SIG-M5 (cell line): ENCODE data around the gene MOB2.

Experiments
- DNase-seq: peaks from one replicate; lab custom pipeline; 2025; lab: John Stamatoyannopoulos, UW

The MOB2 gene, protein sequence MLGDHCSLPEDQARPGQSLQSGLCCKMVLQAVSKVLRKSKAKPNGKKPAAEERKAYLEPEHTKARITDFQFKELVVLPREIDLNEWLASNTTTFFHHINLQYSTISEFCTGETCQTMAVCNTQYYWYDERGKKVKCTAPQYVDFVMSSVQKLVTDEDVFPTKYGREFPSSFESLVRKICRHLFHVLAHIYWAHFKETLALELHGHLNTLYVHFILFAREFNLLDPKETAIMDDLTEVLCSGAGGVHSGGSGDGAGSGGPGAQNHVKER

DNA sequence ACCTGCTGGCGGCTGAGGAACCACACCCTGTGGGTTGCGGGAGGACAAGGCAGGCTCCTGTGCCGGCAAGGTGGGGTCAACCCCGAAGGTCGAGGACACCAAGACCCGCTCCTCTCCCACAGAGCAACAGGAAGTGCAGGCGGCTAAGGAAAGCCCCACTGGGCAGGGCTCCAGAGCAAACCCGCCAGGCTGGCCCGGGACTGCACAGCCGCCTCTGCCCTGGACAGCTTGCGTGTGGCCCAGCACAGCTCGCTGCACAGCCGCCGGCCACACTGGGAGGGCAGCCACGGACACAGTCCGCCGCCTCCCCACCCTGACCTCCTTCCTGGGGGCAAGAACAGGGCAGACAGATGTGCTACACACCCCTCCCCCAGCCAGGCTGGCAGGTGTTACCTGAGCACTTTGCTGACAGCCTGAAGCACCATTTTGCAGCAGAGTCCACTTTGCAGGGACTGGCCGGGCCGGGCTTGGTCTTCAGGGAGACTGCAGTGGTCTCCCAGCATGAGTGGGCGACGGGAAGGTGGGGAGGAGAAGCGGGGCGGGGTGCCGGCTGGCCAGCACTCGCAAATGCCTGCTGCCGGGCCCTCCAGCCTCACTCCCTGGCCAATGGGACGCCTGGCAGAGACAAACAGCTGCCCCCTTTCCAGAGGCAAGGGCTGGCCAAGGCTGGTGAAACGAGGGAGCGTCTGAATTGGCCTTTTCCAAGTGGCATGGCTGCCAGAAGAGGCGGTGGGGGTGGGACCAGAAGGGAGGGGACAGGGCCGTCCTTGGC lies at the start of gene MOB2:
Gene MOB2 (minus strand): TSS at position 726 of the 772 bp plus-strand sequence. CDS start 223 bp downstream, at position 503.
- no peak for DNase-seq

DNA sequence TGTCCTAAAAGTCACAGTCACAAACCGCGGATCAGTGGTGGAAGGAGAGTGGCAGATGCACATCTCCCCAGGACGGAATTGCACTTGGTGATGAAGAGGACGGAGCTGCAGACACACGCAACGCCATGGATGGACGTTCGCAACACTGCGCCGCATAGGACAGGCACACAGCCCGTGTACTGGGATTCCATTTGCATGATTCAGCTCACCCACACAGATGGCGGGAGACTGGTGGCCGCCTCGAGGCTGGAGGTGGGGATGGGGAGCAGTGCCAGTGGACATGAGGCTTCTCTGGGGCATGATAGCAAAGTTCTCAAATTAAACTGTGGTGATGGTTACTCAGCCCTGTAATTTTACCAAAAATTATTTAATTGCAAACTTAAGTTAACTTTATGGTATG lies 48.1 kb upstream of the MOB2 start:
- no peak for DNase-seq

DNA sequence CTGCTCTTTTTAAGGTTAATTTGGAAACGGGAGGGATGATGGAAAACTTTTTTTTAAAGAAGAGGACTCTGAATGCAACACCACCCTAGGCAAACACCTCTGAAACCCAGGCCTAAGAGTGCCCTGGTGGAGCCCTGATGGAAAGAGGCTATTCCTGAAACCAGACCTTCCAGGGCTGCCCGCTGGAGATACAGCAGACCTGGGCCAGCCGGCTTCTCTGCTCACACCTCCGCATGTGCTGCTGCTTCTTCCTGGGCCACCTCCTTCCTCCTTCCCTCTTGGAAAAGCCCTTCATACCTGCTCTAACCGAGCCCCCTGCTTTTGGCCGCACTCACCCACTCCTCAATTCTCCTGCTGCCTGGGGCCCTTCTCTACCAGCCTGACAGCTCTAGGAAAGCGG lies 47.6 kb upstream of the MOB2 start:
- no peak for DNase-seq

DNA sequence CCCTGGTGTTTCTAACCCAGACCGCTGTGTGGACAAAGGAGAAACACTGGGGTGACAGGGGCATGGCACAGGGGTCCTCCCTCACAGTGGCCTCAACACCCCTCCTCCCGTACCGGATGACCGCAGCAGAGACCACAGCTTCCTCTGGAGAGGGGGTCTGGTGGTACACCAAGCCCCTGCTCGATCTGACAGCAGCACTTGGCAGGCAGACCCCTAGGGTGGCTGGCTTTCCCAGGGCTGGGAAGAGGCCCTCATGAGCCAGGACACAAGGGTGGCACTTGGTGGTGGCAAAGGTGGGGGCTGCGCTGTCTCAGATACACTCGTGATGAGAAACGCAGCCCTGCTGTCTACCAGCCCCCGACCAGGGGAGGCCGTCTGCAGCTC lies 46.8 kb upstream of the MOB2 start:
- no peak for DNase-seq

DNA sequence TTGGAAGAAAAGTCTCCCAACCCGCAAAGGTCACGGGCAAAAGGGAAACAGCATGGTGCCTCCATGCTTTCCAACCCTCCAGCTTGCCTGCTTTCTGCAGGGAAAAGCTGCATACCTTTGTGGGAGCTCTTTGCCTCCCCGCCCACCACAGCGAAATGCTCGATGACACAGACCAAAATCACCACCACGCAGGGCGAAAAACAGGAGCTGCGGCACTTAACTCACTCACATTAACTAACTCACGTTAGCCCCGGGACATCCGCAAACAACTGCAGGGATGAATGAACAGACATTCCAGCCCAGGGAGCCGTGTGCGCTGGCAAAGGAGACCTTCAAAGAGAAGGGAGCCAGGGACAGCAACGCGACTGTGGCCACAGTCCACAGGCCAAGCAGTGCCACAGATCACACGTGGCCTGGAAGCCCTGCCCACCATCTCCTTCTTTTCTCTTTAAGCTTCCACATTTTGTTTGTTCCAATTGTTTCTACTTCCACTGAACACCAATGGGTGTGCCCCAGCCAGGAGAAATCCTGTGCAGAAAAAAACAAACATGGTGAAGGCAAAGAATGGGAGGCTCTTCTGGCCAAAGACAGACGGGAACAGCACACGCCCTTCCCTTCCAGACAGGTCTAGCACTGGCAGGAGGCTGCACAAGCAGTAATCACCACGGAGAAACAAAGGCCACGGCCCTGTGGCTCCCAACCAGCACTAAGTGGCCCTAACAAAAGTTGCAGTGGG lies 46.2 kb upstream of the MOB2 start:
- no peak for DNase-seq

DNA sequence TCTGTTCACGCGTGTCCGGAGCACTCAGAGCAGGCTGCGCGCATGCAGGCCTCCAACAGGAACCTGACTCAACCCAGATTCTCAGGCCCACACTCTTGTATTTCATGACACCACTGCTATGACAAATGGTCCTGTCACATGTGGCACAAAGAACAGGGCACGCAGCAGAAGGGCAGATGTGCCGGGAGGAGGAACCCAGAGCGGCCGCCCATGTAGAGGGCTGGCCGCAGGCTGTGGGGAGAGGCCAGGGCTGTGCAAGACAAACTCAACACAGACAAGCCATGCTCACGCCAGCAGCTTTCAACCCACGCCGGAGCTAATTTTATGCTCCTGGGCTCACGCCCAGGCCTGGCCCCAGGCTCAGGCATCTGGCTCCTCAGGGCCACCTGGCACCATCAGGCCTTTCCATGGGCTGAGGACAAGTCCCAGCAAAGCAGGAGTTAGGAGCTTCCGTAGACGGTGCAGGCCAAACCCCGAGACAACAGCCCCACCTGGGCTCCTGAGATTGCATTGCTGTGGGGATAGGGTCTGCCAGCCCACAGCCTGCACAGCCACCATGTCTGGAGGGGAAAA lies 45.5 kb upstream of the MOB2 start:
- DNase-seq: no peak

DNA sequence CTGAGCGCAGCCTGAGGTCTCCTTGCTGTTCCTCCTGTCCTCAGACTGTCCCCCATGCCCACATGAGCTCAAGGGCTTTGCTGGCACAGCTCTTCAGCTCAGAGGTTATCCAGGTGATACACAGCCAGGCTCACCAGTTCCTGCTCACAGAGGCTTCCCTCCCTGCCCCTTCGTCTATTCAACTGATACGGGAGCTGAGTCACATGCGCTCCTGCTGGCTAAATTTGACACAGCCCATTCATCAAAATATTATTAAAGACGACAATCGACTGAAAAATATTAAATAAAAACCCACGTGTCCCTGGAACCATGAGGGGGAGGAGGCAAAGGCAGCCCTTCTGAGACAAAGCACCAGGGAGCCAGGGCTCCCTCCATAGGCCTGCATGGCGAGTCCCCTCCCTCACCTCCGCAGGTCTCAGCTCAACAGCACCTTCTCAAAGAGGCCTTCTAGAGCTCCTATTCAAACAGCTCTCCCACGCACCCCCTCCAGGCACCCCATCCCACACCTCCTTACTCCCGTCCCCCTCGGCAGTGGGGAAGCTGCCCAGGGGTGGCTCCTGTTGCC lies 45.0 kb upstream of the MOB2 start:
- no peak for DNase-seq

DNA sequence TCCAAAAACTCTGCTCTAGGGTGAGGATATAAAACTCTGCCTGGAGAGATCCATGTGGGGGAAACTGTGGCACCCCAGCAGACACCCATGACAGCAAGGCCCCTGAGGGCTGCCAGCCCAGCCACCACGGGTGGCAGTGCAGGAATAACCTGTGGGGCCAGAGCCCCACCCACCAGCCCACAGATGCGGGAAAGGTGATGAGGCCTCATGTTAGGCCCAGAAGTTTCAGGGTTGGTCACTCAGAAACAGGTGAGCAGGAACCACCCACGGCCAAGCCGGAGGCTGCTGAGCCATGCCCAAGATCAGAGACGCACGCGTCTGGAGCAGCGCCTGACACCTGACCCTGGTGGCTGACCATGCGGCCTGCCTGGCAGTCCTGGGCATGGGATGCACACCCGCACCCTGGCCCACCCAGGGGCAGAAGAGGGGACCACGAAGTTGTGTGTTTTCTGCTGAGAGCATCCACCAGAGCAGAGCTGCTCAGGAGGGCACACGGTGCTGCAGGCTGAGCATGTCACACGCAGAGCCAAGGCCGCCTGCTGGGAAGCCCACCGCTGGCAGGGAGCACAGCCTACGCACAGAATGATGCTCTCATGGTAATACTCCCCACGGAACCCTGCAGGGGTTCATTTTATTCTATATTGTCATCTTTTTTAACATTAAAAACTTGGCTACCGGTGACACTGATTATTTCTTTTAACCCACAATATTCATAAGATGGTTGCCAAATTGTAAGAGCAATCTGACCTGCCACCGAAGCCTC lies 44.3 kb upstream of the MOB2 start:
- DNase-seq: no peak

DNA sequence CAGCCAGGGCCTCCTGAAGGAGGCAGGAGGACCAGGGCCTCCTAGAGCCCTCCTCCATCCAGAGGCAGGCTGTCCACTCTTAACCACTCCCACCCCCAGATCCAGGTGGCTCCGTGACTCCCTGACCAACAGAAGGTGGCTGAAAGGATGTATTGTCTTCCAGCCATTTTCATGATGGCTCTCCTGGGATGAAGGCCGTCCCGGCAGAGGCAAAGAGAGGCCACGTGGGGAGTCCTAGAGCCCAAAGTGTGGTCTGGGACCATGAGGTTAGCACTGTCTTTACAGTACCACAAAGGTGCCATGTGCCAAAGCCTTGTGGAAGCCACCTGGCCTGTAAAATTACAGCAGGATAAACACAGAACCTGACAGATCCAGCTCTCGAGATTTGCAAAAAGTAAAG lies 43.2 kb upstream of the MOB2 start:
- DNase-seq: no peak

DNA sequence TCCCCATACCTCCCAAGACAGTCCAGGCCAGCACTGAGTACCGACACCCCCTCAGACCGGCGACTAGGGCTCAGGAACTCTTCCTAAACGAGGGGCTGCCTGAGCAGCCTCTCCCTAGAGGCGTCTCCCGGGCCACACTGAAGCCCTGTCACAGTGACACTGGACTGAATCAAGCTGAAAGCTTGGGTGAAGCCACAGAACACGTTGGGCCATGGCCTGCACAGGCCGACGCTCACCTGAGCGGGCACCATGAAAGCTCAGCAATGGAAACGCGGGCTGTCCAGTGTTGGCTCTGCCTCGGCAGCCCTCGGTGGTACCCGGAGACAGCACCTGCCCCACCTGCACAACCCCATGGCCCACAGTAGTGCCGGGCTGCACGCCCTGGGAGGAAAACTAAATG lies 42.7 kb upstream of the MOB2 start:
- DNase-seq: no peak

DNA sequence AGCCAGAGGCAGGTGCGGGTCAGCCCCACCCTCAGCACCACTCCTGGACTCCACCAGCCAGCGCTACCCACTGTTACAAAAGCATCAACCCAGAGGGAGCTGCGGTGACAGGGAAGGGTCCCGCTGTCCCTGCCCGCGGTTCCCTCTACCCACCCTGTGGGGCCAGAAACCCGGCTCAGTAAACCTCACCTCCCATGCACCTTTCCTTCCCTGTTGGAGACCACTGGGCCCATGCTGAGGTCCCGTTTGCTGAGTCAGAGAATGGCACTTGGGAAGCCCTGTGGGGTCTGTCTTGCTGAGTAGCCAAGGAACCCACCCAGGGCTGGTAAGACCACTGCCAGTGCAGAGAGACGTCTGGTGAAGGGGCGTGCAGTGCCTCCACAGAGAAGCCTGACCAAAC lies 42.1 kb upstream of the MOB2 start:
- DNase-seq: no peak

DNA sequence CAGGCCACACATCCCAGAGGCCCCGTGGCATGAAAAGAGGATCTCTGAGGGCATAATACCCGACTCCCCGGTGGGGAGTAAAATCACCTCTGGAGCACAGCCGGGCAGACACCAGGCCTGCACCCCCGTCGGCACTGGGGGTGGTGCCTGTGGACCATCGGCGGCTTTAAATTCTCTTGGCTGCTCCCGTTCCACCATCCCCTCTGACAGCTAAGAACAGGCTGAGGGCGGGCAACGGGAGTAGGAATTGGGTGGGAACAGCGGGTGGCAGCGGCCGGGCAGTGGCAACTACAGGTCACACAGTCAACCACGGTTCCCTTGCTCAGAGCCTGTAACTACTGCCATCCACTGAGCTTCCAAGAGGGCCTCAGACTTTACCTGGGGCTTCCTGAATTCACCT lies 40.2 kb upstream of the MOB2 start:
- no peak for DNase-seq

DNA sequence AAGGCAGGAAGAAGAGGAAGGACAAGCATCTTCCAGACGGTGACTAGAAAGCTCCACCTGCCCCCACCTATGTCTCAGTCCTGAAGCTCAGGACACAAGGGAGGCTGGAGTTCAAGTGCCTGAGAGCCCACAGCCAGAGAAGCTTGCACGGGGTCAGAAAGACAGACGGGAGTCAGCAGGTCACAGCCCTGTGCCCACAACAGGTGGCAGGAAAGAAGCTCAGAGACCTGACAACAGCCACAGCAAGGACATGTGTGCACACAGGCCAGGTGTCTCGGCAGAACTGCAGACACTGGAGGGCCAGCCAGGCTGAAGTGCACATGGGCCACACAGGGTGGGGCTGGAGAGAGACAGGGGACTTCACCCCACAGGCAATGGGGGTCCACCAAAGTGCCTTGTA lies 37.2 kb upstream of the MOB2 start:
- DNase-seq: no peak

DNA sequence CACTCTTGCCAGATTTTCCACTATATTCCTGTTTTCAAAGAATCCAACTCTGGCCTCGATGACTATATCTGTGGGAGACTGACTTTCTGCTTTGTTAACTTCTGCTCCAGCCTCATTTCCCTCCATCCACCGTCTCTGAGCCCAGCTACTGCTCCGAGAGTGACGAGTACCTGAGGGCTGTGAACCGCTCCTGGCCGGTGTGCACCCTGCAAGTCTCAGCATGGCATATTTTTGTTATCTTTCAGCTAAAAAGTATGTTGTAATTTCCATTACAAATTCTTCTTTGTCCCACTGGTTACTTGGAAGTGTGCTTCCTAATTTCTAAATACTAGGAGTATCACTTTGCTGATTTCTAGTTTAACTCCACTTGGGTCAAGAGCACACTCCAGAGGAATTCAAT lies 36.5 kb upstream of the MOB2 start:
- DNase-seq: no peak

DNA sequence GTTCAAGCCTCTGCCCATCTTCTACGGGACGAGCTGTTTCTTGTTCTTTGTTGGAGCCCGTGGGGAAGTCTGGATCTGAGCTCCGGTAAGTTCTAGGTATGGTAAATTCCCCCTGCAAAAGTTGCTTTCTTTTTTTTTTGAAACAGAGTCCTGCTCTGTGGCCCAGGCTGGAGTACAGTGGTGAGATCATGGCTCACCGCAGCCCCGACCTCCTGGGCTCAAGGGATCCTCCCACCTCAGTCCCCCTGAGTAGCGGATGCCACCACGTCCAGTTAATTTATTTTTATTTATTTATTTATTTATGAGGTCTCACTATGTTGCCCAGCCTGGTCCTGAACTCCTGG lies 35.5 kb upstream of the MOB2 start:
- DNase-seq: no peak

DNA sequence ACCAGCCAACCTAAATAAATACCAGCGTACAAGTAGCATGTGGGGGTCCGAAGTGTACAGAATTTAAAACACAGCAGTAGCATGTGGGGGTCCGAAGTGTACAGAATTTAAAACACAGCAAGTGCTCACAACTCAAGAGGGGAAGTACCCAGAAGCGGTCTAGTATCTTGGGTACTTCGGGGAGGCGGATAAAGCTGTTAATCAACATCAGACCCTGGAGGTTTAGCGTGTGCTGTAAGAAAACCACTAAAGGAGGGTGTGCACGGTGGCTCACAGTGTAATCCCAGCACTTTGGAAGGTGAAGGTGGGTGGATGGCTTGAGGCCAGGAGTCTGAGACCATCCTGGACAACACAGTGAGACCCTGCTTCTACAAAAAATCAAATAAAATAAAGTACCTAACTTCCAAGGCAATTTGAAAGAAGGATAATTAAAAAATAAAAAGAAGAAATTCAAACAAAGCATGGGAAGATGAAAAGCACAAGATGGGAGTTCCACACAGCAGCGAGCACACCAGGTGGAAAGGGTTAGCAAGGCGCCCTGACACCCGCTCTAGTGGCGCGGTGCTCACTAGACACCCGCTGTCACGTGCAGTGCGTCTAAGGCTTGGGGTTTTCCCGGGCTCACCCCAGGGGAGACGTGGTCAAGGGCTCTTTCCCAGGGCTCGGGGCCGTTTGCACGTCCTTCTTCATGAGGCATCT lies 35.0 kb upstream of the MOB2 start:
- DNase-seq: no peak

DNA sequence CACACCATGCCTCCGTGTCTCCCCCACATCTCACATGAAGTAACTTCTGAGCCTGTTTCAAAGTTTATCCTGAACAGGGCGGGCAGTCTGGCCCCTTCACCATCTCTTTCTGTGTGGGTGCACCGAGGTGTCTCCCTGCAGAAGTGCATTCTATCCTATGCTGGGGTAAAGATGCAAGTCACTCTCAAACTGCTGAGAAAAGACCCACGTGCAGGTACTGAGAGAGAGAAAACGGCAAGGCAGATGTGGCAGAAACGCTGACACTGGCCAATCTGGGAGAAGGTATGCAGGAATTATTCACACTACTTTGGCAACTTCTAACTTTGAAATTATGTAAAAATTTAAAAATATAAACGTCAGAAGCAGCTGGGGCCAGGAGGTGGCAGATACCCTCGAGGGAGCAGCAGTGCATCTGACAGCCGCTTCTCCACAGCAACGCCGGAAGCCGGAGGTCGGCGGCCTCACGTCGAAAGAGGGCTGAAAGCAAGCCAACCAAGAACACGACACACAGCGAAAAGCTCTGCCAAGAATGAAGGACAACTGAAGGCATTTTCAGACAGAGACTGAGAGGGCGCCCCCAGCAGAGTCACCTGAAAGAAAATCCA lies 34.2 kb upstream of the MOB2 start:
- DNase-seq: no peak

DNA sequence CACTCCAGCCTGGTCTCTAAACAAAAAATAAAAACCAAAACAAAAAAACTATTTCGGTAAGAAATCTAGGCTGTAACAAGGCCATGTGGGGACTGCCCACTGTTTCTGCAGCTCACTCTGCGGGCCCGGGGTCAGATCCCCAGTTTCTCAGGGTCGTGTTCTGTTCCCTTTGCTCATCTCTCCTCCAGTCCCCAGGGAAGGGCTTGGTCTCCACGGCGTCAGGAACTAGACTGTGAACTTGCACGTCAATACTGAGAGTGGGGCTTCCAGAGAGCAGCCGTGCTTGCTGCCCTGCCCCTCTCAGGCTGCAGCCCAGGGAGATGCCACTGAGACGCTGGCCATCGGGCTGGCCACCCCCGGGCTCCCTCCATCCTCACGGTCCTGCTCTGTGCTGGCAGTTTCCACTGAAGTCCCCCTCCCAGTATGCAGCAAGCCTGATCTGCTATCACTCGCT lies 33.7 kb upstream of the MOB2 start:
- DNase-seq: no peak

DNA sequence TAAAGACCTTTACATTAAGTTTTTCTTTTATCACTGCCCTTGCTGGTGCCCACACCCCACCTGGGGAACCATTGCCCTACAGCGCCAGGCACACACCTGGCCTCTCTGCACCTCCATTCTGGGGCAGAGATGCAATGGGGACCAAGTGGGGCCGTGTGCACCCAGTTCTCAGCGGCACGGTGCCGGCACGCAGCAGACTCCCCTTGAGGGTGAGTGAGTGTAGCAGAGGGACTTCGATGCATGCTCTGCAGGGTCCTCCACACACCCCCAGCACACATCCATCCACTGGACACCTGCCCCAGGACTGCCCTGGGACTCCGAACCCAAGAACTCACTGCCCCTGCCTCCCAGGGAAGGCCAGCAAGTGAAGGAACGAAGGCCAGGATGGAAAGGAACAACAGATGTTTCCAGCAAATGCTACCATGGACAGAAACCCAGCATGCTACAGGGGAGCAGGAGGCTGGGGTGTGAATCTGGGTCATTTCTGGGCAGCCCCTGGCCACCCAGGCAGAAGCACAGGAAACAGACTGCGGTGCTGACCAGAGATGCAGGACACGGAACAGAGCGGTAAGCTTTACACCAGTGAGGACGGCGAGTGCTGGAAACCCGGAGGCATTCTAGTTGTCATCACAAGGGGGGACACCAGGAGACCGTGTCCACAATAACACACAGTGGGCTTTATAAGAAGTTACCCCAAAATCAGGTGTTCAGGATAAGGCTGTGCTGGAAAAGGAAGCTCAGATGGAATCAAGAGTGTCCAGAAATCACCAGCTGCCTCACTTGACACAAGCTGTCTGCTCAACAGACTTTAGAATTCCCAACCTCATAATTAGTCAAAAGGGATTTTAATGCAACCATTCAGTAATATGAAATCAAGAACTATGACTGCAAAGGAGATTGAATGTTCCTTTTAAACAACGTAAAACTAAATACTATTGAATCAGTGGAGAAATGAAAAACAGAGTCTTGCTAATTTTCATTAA lies 32.7 kb upstream of the MOB2 start:
- DNase-seq: no peak
